C4-2B (cell line): Measurements from ENCODE around the gene IQCK.

Source experiments
- ZFX ChIP-seq: fragments of 450-650 bp; IDR thresholded peaks from 2 replicates; pipeline ENCODE4 v1.6.1; 2017
- TF ChIP-seq, protein P1 (sequence below): fragments of 450-650 bp; conservative IDR thresholded peaks from 2 replicates; pipeline ENCODE4 v1.5.1; 2017; ENCODE audit warnings: mild to moderate bottlenecking

- TF ChIP-seq, protein P1, sequence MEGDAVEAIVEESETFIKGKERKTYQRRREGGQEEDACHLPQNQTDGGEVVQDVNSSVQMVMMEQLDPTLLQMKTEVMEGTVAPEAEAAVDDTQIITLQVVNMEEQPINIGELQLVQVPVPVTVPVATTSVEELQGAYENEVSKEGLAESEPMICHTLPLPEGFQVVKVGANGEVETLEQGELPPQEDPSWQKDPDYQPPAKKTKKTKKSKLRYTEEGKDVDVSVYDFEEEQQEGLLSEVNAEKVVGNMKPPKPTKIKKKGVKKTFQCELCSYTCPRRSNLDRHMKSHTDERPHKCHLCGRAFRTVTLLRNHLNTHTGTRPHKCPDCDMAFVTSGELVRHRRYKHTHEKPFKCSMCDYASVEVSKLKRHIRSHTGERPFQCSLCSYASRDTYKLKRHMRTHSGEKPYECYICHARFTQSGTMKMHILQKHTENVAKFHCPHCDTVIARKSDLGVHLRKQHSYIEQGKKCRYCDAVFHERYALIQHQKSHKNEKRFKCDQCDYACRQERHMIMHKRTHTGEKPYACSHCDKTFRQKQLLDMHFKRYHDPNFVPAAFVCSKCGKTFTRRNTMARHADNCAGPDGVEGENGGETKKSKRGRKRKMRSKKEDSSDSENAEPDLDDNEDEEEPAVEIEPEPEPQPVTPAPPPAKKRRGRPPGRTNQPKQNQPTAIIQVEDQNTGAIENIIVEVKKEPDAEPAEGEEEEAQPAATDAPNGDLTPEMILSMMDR, result no peak
- TF ChIP-seq ZFX, result no peak
Observed at GRCh38 chr16:19706846-19707245, 11.2 kb upstream of the IQCK start.
